IMR-90 (cell line): ENCODE results near the gene RPRM. TPM values are rescaled to one million over a fixed set of nuclear protein-coding genes. Genes with fewer than 3 reads are reported as not detected.

ENCODE experiments used
- microRNA-seq, 2 experiments: library from miRNA; stranded (forward) in 1 of 2; unstranded in 1 of 2; fragments of 10-50 nt in 1 of 2; fragments of <30 nt in 1 of 2; gene quantifications in 1 of 2; microRNA quantifications in 1 of 2; one replicate each; pipeline versions ENCODE3 to v1.1.0; 2013 to 2020; ENCODE audit not compliant: insufficient read depth in 1 of 2, insufficient read length in 1 of 2, unreplicated experiment in 1 of 2
- polyA plus RNA-seq, 3 experiments: library from polyadenylated mRNA; depleted of rRNA; stranded (reverse); fragments of >200 nt; gene quantifications; 2 replicates each; pipeline ENCODE4 v1.2.3, GENCODE V29; 2012; ENCODE audit warnings: low replicate concordance in 1 of 3
- small RNA-seq, 5 experiments: library from RNA; depleted of rRNA; stranded (forward); fragments of <200 nt; gene quantifications; one replicate each; pipeline ENCODE3, GENCODE V24; 2012
- total RNA-seq: library from RNA; depleted of rRNA; stranded (reverse); fragments of >200 nt; gene quantifications from 2 replicates; pipeline ENCODE4 v1.2.3, GENCODE V29; 2012

RPRM gene
- total and polyA plus RNA-seq, 2 of the 4 experiments (the other 2 are of a cell fraction): not detected

Small RNA genes lying within 50 kb of the gene (microRNA-seq; reads per million reads assigned to microRNA genes)
- gene RF00275 (ENCODE audit: insufficient read depth, insufficient read length): not detected

Small RNA genes lying within 50 kb of the gene (small RNA-seq; reads per million reads assigned to genes)
- gene RF00275: 0 reads per million in 5 experiments
